ENCODE results near the gene TAMM41. TPM values are rescaled to one million over a fixed set of nuclear protein-coding genes. Genes with fewer than 3 reads are reported as not detected.
"Not testable (repeated sequence)": the region's sequence is repeated elsewhere in the genome, so short reads cannot be mapped to it uniquely, and the experiment has no call there.

Gene TAMM41
- total and polyA plus RNA-seq, 10 of the 15 experiments (the other 5 are each of a cell fraction or from before 2014, with no cell fraction given): 10.4 to 36.6 (median 18.3) TPM

GRCh38 chr3:11862145-11862544 is 15.5 kb upstream of the TAMM41 start:
- H2AFZ ChIP-seq (ENCODE audit: control insufficient read depth, low read depth, low read length); H4K20me1 ChIP-seq (ENCODE audit: control insufficient read depth, insufficient read depth); RAD21 ChIA-PET (ENCODE audit: unreplicated experiment); H3K27ac ChIP-seq (ENCODE audit: control insufficient read depth, insufficient read depth); POLR2A ChIA-PET; H3K4me3 ChIP-seq; CTCF ChIA-PET; DNase-seq (ENCODE audit: low read depth, low spot score); ATAC-seq; in situ Hi-C loops (cut with MboI); FAIRE-seq; SMC1A ChIA-PET (ENCODE audit: uncharacterized antibody, unreplicated experiment); H3K27me3 ChIP-seq (replicated peaks in 1 of 2; ENCODE audit: control insufficient read depth in 2 of 2, insufficient read depth in 2 of 2, low read length in 1 of 2); H3K36me3 ChIP-seq (ENCODE audit: control insufficient read depth in 2 of 2, insufficient read depth in 2 of 2, low read length in 1 of 2); H3K9ac ChIP-seq (ENCODE audit: control insufficient read depth, insufficient read depth, low read length); H3K9me3 ChIP-seq (replicated peaks; ENCODE audit: control insufficient read depth, insufficient read depth, low read length); H3K4me2 ChIP-seq (ENCODE audit: control insufficient read depth, insufficient read depth); H3K4me1 ChIP-seq (ENCODE audit: control insufficient read depth, insufficient read depth, low read length); H3K79me2 ChIP-seq (ENCODE audit: control insufficient read depth, insufficient read depth, low read length); intact Hi-C loops (cut with micrococcal nuclease; ENCODE audit: unreplicated experiment); BruUV-seq (replicated peaks): not testable (repeated sequence)
- WGBS (ENCODE audit: insufficient coverage, insufficient replicate concordance, low lambda C conversion rate, missing lambda C conversion rate): 55% methylated on average over 6 of the region's 6 CpGs

- H3K9ac ChIP-seq (ENCODE audit: control insufficient read depth, insufficient read depth, low read length); ATAC-seq; H3K27me3 ChIP-seq (replicated peaks in 1 of 2; ENCODE audit: control insufficient read depth in 2 of 2, insufficient read depth in 2 of 2, low read length in 1 of 2); intact Hi-C loops (cut with micrococcal nuclease; ENCODE audit: unreplicated experiment); H3K79me2 ChIP-seq (ENCODE audit: control insufficient read depth, insufficient read depth, low read length); DNase-seq (ENCODE audit: low read depth, low spot score); BruUV-seq (replicated peaks); FAIRE-seq; H3K4me2 ChIP-seq (ENCODE audit: control insufficient read depth, insufficient read depth); H3K9me3 ChIP-seq (replicated peaks; ENCODE audit: control insufficient read depth, insufficient read depth, low read length); H2AFZ ChIP-seq (ENCODE audit: control insufficient read depth, low read depth, low read length); H3K4me1 ChIP-seq (ENCODE audit: control insufficient read depth, insufficient read depth, low read length); H3K36me3 ChIP-seq (ENCODE audit: control insufficient read depth in 2 of 2, insufficient read depth in 2 of 2, low read length in 1 of 2); RAD21 ChIA-PET (ENCODE audit: unreplicated experiment); in situ Hi-C loops (cut with MboI); POLR2A ChIA-PET; H4K20me1 ChIP-seq (ENCODE audit: control insufficient read depth, insufficient read depth); SMC1A ChIA-PET (ENCODE audit: uncharacterized antibody, unreplicated experiment); H3K27ac ChIP-seq (ENCODE audit: control insufficient read depth, insufficient read depth); H3K4me3 ChIP-seq: not testable (repeated sequence)
- CTCF ChIA-PET: interaction anchor here (1.2 kb wide), 1 partner anchor 9 kb away, joined by 3 read pairs; no protein-coding TSS in a partner anchor
- WGBS (ENCODE audit: insufficient coverage, insufficient replicate concordance, low lambda C conversion rate, missing lambda C conversion rate): 0% methylated on average over 1 of the region's 1 CpG
Measured at GRCh38 chr3:11860213-11860612, 13.5 kb upstream of the TAMM41 start.

- no peaks in the 10 kb centered on the region for H3K4me1 ChIP-seq (ENCODE audit: control insufficient read depth, insufficient read depth, low read length)
- no peak for ATAC-seq
- DNase-seq (ENCODE audit: low read depth, low spot score): no peak
- H3K36me3 ChIP-seq (ENCODE audit: control insufficient read depth in 2 of 2, insufficient read depth in 2 of 2, low read length in 1 of 2): no peaks in the 10 kb centered on the region
- no peak for FAIRE-seq
- no peaks in the 10 kb centered on the region for H3K9me3 ChIP-seq (replicated peaks; ENCODE audit: control insufficient read depth, insufficient read depth, low read length)
- no peaks in the 10 kb centered on the region for H4K20me1 ChIP-seq (ENCODE audit: control insufficient read depth, insufficient read depth)
- TF ChIP-seq SIX5 (IDR thresholded peaks at IDR 0.05; ENCODE audit: low read depth, low read length, severe bottlenecking): no peak
- TF ChIP-seq WRNIP1 (IDR thresholded peaks at IDR 0.05; ENCODE audit: borderline replicate concordance, low read depth, low read length): no peak
- in situ Hi-C loops (cut with MboI): no loop called here
- no peaks in the 10 kb centered on the region; a peak in 1 of 4 replicates for H3K27me3 ChIP-seq (replicated peaks in 1 of 2; ENCODE audit: control insufficient read depth in 2 of 2, insufficient read depth in 2 of 2, low read length in 1 of 2)
- no peak overlapping the region for H2AFZ ChIP-seq (ENCODE audit: control insufficient read depth, low read depth, low read length)
- no peak overlapping the region for H3K27ac ChIP-seq (ENCODE audit: control insufficient read depth, insufficient read depth)
- no TSS peak for BruUV-seq (replicated peaks)
- SMC1A ChIA-PET (ENCODE audit: uncharacterized antibody, unreplicated experiment): no interaction called here
- RAD21 ChIA-PET (ENCODE audit: unreplicated experiment): no interaction called here
- H3K79me2 ChIP-seq (ENCODE audit: control insufficient read depth, insufficient read depth, low read length): no peaks in the 10 kb centered on the region
- H3K4me2 ChIP-seq (ENCODE audit: control insufficient read depth, insufficient read depth): no peak overlapping the region
- H3K4me3 ChIP-seq: no peak overlapping the region
- 28% methylated on average over 5 of the region's 5 CpGs for WGBS (ENCODE audit: insufficient coverage, insufficient replicate concordance, low lambda C conversion rate, missing lambda C conversion rate)
- intact Hi-C loops (cut with micrococcal nuclease; ENCODE audit: unreplicated experiment): no loop called here
- POLR2A ChIA-PET: no interaction called here
- CTCF ChIA-PET: interaction anchor here (1.2 kb wide), 1 partner anchor 9 kb away, joined by 4 read pairs; no protein-coding TSS in a partner anchor
- H3K9ac ChIP-seq (ENCODE audit: control insufficient read depth, insufficient read depth, low read length): no peak overlapping the region
Measured at GRCh38 chr3:11853450-11853849, 6.8 kb upstream of the TAMM41 start.

Data from GM12878 (cell line).